SK-N-SH treated with all-trans-retinoic acid at 6 μM for 48 hours (cell line): ENCODE results near the gene ZDHHC20.

ENCODE experiments used
- CSDC2 ChIP-seq: fragments of 250-450 bp; sonication (Bioruptor Pico); IDR thresholded peaks from 2 replicates; pipeline ENCODE4 v1.5.0; 2020; ENCODE audit warnings: mild to moderate bottlenecking, moderate library complexity
- CSRNP3 ChIP-seq: fragments of 250-450 bp; sonication (Bioruptor Pico); IDR thresholded peaks from 2 replicates; pipeline ENCODE4 v1.5.1; 2021; ENCODE audit warnings: mild to moderate bottlenecking, moderate library complexity
- TSHZ2 ChIP-seq: fragments of 250-450 bp; sonication (Bioruptor Pico); IDR thresholded peaks from 2 replicates; pipeline ENCODE4 v1.5.0; 2020; ENCODE audit warnings: mild to moderate bottlenecking, moderate library complexity
- ZNF565 ChIP-seq: fragments of 450-650 bp; formaldehyde crosslinking; conservative IDR thresholded peaks from 2 replicates; pipeline ENCODE4 v1.5.0; 2020; ENCODE audit warnings: low read depth, mild to moderate bottlenecking, moderate library complexity

- TF ChIP-seq CSDC2 (no peak), CSRNP3 (CRISPR knock-in tag) (no peak), TSHZ2 (CRISPR knock-in tag) (no peak), ZNF565 (no peak)
Measured at GRCh38 chr13:21343659-21344058, 115.4 kb downstream of the ZDHHC20 start.
